ELF-1 (cell line): ENCODE data around the gene FAM20C.
A peak's percentile ranks its signal among the peaks of the same experiment; 100 is the strongest.

Experiments
- DNase-seq: peaks from one replicate; pipeline ENCODE4 v3.0.0-alpha.2; 2016; ENCODE audit warnings: low read depth, low spot score

Gene FAM20C

GRCh38 chr7:270351-270983 lies 78.1 kb downstream of the FAM20C start:
- DNase-seq, result no peak

- DNase-seq, result no peak
Measured at GRCh38 chr7:271266-272107, 79.1 kb downstream of the FAM20C start.

GRCh38 chr7:272108-272615 lies 79.8 kb downstream of the FAM20C start:
- no peak for DNase-seq

- DNase-seq, result no peak
Measured at GRCh38 chr7:272631-273030, 80.3 kb downstream of the FAM20C start.

- DNase-seq, result no peak
Measured at GRCh38 chr7:273327-273726, 81.0 kb downstream of the FAM20C start.

- no peak for DNase-seq
Measured at GRCh38 chr7:274266-274665, 81.9 kb downstream of the FAM20C start.

- no peak for DNase-seq
Measured at GRCh38 chr7:276230-276835, 84.0 kb downstream of the FAM20C start.

- DNase-seq, result no peak
Measured at GRCh38 chr7:277228-277627, 84.9 kb downstream of the FAM20C start.

- no peak for DNase-seq
Measured at GRCh38 chr7:278081-278480, 85.7 kb downstream of the FAM20C start.

- no peak for DNase-seq
Measured at GRCh38 chr7:279821-280220, 87.5 kb downstream of the FAM20C start.

- DNase-seq, result no peak
Measured at GRCh38 chr7:280461-280860, 88.1 kb downstream of the FAM20C start.

- no peak for DNase-seq
Measured at GRCh38 chr7:281637-282036, 89.3 kb downstream of the FAM20C start.

- no peak for DNase-seq
Measured at GRCh38 chr7:282621-283020, 90.2 kb downstream of the FAM20C start.

GRCh38 chr7:284762-285722 lies 92.7 kb downstream of the FAM20C start:
- no peak for DNase-seq

- DNase-seq, result no peak
Measured at GRCh38 chr7:285731-286130, 93.4 kb downstream of the FAM20C start.

GRCh38 chr7:286266-286665 lies 93.9 kb downstream of the FAM20C start:
- DNase-seq, result no peak

GRCh38 chr7:288671-289101 lies 96.3 kb downstream of the FAM20C start:
- peak; percentile 41 for DNase-seq

- DNase-seq, result no peak
Measured at GRCh38 chr7:289209-289755, 96.9 kb downstream of the FAM20C start.

GRCh38 chr7:289756-290553 lies 97.6 kb downstream of the FAM20C start, which contains the start of gene FOXL3:
FOXL3 (plus strand) TSS chr7:290170; CDS start chr7:290170, 0 bp downstream.
- DNase-seq, result no peak
